ENCODE measurements around the gene SPAAR.

The SPAAR gene

DNA sequence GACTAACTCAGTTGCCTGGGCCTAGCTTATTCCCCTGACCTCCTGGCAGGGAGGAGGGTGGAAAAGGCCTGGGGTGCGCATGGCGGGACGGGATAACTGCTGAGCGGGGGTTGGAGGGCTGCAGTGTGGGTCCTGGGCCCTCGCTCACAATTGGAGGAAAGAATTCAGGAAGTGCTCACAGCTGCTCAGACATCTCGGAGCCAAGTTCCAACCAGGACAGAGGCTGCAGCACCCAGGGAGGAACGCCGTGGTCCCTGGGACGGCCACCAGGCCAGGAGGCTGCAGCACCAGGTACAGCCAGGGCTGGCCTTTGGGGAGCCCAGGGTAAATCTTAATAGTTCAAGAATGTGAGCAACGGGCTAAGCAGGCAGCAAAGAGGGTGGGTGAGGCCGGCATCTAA is at the start of gene SPAAR:
TSS of gene SPAAR (plus strand) at position 217 of the 400 bp plus-strand sequence. CDS start 974 bp downstream, outside the sequence.
- H3K79me2 ChIP-seq (ENCODE audit: insufficient read depth, low read length): no peaks in the 10 kb centered on the region
- peaks cover 20% of the 10 kb centered on the region for H3K4me1 ChIP-seq (ENCODE audit: insufficient read depth, low read length, poor library complexity, severe bottlenecking)
- H3K36me3 ChIP-seq (ENCODE audit: insufficient read depth, low read length): no peaks in the 10 kb centered on the region
- no peaks in the 10 kb centered on the region for H3K9me3 ChIP-seq (ENCODE audit: insufficient read depth, low read depth, low read length)
- H3K4me3 ChIP-seq (ENCODE audit: low read length, poor library complexity, severe bottlenecking): no peak within 1 kb of the TSS
- H3F3A ChIP-seq (ENCODE audit: low read depth): peaks cover 7% of the 10 kb centered on the region
- TF ChIP-seq EZH2phosphoT487 (IDR thresholded peaks at IDR 0.05; ENCODE audit: borderline replicate concordance): no peak
- TF ChIP-seq CTCF (conservative IDR thresholded peaks at IDR 0.05; ENCODE audit: low read length): no peak
- no peak within 1 kb of the TSS for H3K4me2 ChIP-seq (ENCODE audit: low read depth, low read length, poor library complexity, severe bottlenecking)
- no peaks in the 10 kb centered on the region for H3K9me2 ChIP-seq (replicated peaks; ENCODE audit: low read depth, low read length)
- H2AFZ ChIP-seq (ENCODE audit: low read length): no peak within 1 kb of the TSS
- H3K27me3 ChIP-seq (ENCODE audit: insufficient read depth, low read length, poor library complexity, severe bottlenecking): no peaks in the 10 kb centered on the region
- H3K9ac ChIP-seq (ENCODE audit: low read depth, low read length, poor library complexity, severe bottlenecking): no peak within 1 kb of the TSS
- H4K20me1 ChIP-seq (ENCODE audit: insufficient read depth, low read length, poor library complexity, severe bottlenecking): no peaks in the 10 kb centered on the region

DNA sequence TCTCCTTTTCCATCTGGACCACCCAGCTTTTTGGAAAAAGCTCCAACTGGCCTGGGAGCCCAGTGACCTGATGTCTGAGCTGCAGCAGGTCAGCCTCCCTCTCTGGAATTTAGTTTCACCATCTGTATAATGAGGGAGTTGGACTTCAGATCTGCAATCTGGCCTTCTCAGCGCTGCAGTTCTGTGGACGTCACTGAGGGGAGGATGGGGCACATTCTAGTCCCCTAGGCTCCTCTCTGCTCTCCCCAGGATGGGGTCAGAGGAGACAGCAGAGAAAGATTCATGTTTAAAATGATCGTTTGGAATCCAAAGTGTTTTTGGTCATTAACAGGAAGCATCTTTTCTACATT is 49.3 kb upstream of the SPAAR start:
- H3F3A ChIP-seq (ENCODE audit: low read depth): no peaks in the 10 kb centered on the region
- no peaks in the 10 kb centered on the region for H4K20me1 ChIP-seq (ENCODE audit: insufficient read depth, low read length, poor library complexity, severe bottlenecking)
- H3K9ac ChIP-seq (ENCODE audit: low read depth, low read length, poor library complexity, severe bottlenecking): no peak overlapping the region
- no peak overlapping the region for H2AFZ ChIP-seq (ENCODE audit: low read length)
- no peak overlapping the region for H3K4me3 ChIP-seq (ENCODE audit: low read length, poor library complexity, severe bottlenecking)
- no peaks in the 10 kb centered on the region for H3K27me3 ChIP-seq (ENCODE audit: insufficient read depth, low read length, poor library complexity, severe bottlenecking)
- H3K4me1 ChIP-seq (ENCODE audit: insufficient read depth, low read length, poor library complexity, severe bottlenecking): no peaks in the 10 kb centered on the region
- no peaks in the 10 kb centered on the region for H3K36me3 ChIP-seq (ENCODE audit: insufficient read depth, low read length)
- TF ChIP-seq EZH2phosphoT487 (IDR thresholded peaks at IDR 0.05; ENCODE audit: borderline replicate concordance): no peak
- TF ChIP-seq CTCF (conservative IDR thresholded peaks at IDR 0.05; ENCODE audit: low read length): no peak
- no peaks in the 10 kb centered on the region for H3K9me2 ChIP-seq (replicated peaks; ENCODE audit: low read depth, low read length)
- H3K4me2 ChIP-seq (ENCODE audit: low read depth, low read length, poor library complexity, severe bottlenecking): no peak overlapping the region
- H3K79me2 ChIP-seq (ENCODE audit: insufficient read depth, low read length): no peaks in the 10 kb centered on the region
- no peaks in the 10 kb centered on the region for H3K9me3 ChIP-seq (ENCODE audit: insufficient read depth, low read depth, low read length)

- Histone ChIP-seq H3K79me2 (ENCODE audit: insufficient read depth, low read length) (no peaks in the 10 kb centered on the region), H3K9me2 (replicated peaks; ENCODE audit: low read depth, low read length) (no peaks in the 10 kb centered on the region), H3K27me3 (ENCODE audit: insufficient read depth, low read length, poor library complexity, severe bottlenecking) (no peaks in the 10 kb centered on the region), H3K9ac (ENCODE audit: low read depth, low read length, poor library complexity, severe bottlenecking) (no peak overlapping the region), H3F3A (ENCODE audit: low read depth) (no peaks in the 10 kb centered on the region), H3K4me3 (ENCODE audit: low read length, poor library complexity, severe bottlenecking) (no peak overlapping the region), H4K20me1 (ENCODE audit: insufficient read depth, low read length, poor library complexity, severe bottlenecking) (no peaks in the 10 kb centered on the region), H2AFZ (ENCODE audit: low read length) (no peak overlapping the region), H3K36me3 (ENCODE audit: insufficient read depth, low read length) (no peaks in the 10 kb centered on the region), H3K9me3 (ENCODE audit: insufficient read depth, low read depth, low read length) (no peaks in the 10 kb centered on the region), H3K4me2 (ENCODE audit: low read depth, low read length, poor library complexity, severe bottlenecking) (no peak overlapping the region), H3K4me1 (ENCODE audit: insufficient read depth, low read length, poor library complexity, severe bottlenecking) (no peaks in the 10 kb centered on the region)
- TF ChIP-seq EZH2phosphoT487 (IDR thresholded peaks at IDR 0.05; ENCODE audit: borderline replicate concordance): no peak
- no peak for TF ChIP-seq CTCF (conservative IDR thresholded peaks at IDR 0.05; ENCODE audit: low read length)
Observed at GRCh38 chr9:35861161-35861897, 48.0 kb upstream of the SPAAR start.

Data from Loucy (cell line).